ENCODE data around the gene RBM5.

The RBM5 gene

GRCh38 chr3:50160561-50160983 is 71.9 kb downstream of the RBM5 start:
- DNase-seq (ENCODE audit: low read depth): no peak

GRCh38 chr3:50161320-50161719 is 72.6 kb downstream of the RBM5 start:
- no peak for DNase-seq (ENCODE audit: low read depth)

- no peak for DNase-seq (ENCODE audit: low read depth)
Observed at GRCh38 chr3:50162034-50162883, 73.5 kb downstream of the RBM5 start.

GRCh38 chr3:50163572-50164455 is 75.1 kb downstream of the RBM5 start:
- DNase-seq (ENCODE audit: low read depth): no peak

- DNase-seq (ENCODE audit: low read depth): no peak
Observed at GRCh38 chr3:50164481-50164880, 75.8 kb downstream of the RBM5 start.

GRCh38 chr3:50164984-50165909 is 76.5 kb downstream of the RBM5 start:
- no peak for DNase-seq (ENCODE audit: low read depth)

- DNase-seq (ENCODE audit: low read depth): no peak
Observed at GRCh38 chr3:50165910-50166538, 77.3 kb downstream of the RBM5 start.

GRCh38 chr3:50166620-50167019 is 77.9 kb downstream of the RBM5 start:
- no peak for DNase-seq (ENCODE audit: low read depth)

GRCh38 chr3:50167069-50167840 is 78.5 kb downstream of the RBM5 start:
- DNase-seq (ENCODE audit: low read depth): no peak

- DNase-seq (ENCODE audit: low read depth): no peak
Observed at GRCh38 chr3:50167841-50168209, 79.1 kb downstream of the RBM5 start.

- no peak for DNase-seq (ENCODE audit: low read depth)
Observed at GRCh38 chr3:50168388-50168787, 79.7 kb downstream of the RBM5 start.

Measured in stimulated activated CD4-positive, alpha-beta T cell treated with anti-CD3 and anti-CD28 coated beads, Interleukin-2, amount 100 ng/mL, for 4 hours (primary cell).